Muscle of leg (tissue), 11 donors: ENCODE results near the gene FGF5. TPM values are rescaled to one million over a fixed set of nuclear protein-coding genes. Genes with fewer than 3 reads are reported as not detected.

ENCODE experiments used
- DNase-seq: peaks from one replicate; pipeline ENCODE4 v3.0.0; 2013
- H3K27ac ChIP-seq: one replicate; pipeline ENCODE4 v1.5.1; 2013; ENCODE audit warnings: mild to moderate bottlenecking, low read length, control low read depth
- H3K27me3 ChIP-seq: one replicate; pipeline ENCODE4 v1.6.1; 2013; ENCODE audit warnings: low read length; ENCODE audit not compliant: control insufficient read depth, insufficient read depth
- H3K36me3 ChIP-seq: one replicate; pipeline ENCODE4 v1.6.1; 2013; ENCODE audit warnings: low read length; ENCODE audit not compliant: control insufficient read depth, insufficient read depth
- H3K4me1 ChIP-seq: one replicate; pipeline ENCODE4 v1.6.1; 2013; ENCODE audit warnings: low read length; ENCODE audit not compliant: control insufficient read depth, insufficient read depth
- H3K4me3 ChIP-seq: one replicate; pipeline ENCODE4 v1.5.1; 2013; ENCODE audit warnings: low read length, control low read depth
- H3K9me3 ChIP-seq: replicated peaks from 2 replicates; pipeline ENCODE4 v1.6.1; 2013; ENCODE audit warnings: low read depth, low read length; ENCODE audit not compliant: control insufficient read depth
- WGBS: methylation state at CpG from one replicate; pipeline ENCODE4 v1.1.5; 2013; ENCODE audit warnings: missing lambda C conversion rate; ENCODE audit not compliant: insufficient coverage; 5-methylcytosine and 5-hydroxymethylcytosine counted together
- polyA plus RNA-seq, 8 donors: library from polyadenylated mRNA; unstranded; fragments of 120-200 nt; gene quantifications; one replicate each; pipeline versions ENCODE4 v1.2.1 to v1.2.3, GENCODE V29; 2013; ENCODE audit warnings: inconsistent platforms in 1 of 8, low replicate concordance in 1 of 8; ENCODE audit not compliant: insufficient read length in 8 of 8, insufficient read depth in 1 of 8
- total RNA-seq: library from RNA; stranded (reverse); fragments of 120-200 nt; gene quantifications from one replicate; pipeline ENCODE4 v1.2.4, GENCODE V29; 2013

Gene FGF5
- total and polyA plus RNA-seq, 9 donors = 0.09 to 2.1 (median 0.84) TPM

DNA sequence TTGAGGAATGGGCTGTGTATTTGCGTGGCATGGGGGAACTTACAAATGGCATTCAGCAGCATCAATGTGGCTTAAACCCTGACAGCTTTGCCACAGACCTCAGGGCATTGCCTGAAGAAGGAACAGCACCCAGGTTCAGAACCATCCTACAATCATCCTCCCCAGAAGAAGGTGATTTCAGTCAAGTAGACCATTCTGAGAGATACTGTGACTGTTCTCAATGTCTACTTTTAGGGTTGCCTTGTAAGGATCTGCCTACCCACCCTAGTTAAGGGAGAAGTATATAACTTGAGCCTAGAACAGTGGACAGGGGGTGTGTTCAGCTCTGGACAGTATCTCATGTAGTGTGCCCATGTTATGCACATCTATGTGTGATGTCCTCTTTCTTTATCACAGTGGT lies 1.6 kb upstream of the FGF5 start:
- Histone ChIP-seq H3K36me3 (no peaks in the 10 kb centered on the region), H3K9me3 (no peaks in the 10 kb centered on the region), H3K27me3 (peaks cover 71% of the 10 kb centered on the region), H3K4me1 (peaks cover 29% of the 10 kb centered on the region), H3K4me3 (no peak overlapping the region), H3K27ac (no peak overlapping the region)
- no peak for DNase-seq
- WGBS = no CpG with 5 or more reads among the region's 1 CpG

DNA sequence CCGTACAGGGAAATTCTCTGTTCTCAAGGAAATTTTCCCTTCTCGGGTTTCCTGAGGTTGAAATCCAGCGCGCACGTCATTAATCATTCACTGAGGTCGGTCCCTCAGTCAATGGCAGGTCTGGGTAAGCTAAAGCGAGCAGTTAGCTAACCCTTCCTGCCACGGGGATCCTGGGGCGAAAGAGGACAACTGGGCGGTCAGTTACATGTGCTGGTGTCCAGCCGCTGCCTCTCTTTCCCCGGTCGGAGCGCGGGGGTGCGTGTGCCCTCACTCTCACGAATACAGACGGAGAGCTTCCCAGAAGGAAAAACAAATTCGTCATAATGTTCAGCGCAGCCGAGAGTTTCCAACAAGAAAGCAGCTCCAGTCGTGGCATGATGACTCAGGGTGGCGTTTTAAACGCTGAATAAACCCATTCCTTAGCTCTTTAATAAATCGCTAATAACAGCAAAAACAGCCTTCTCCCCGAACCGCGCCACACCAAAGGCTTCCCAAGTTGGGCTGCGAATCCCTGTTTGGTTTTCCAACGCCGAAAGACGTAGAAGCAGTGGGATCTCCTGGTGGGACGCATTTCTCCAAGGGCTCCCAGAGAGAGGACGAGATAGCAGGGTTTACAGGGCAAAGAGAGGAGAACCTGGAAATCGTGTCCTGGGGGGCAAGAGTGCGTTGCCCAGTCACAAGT lies 752 bp upstream of the FGF5 start:
- H3K9me3 ChIP-seq = no peaks in the 10 kb centered on the region
- peaks cover 29% of the 10 kb centered on the region for H3K4me1 ChIP-seq
- WGBS = under 1% methylated on average over 33 of the region's 36 CpGs

DNA sequence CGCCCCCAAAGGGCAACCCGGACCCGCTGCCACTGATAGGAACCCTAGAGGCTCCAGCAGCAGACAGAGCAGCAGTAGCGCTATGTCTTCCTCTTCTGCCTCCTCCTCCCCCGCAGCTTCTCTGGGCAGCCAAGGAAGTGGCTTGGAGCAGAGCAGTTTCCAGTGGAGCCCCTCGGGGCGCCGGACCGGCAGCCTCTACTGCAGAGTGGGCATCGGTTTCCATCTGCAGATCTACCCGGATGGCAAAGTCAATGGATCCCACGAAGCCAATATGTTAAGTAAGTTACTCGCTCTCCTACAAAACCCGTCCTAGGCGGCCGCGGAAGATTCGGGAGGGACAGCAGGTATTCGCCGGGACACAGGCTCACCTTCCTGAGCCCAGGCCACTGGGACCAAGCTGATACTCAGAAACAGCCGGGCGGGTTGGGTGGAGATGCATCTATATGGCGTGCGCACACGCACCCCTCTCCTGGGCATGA lies 477 bp downstream of the FGF5 start:
- DNase-seq = peak; percentile 28
- Histone ChIP-seq H3K36me3 (no peaks in the 10 kb centered on the region), H3K27me3 (peaks cover 72% of the 10 kb centered on the region), H3K4me3 (peak overlapping the region; percentile 46), H3K27ac (no peak overlapping the region), H3K4me1 (peaks cover 29% of the 10 kb centered on the region), H3K9me3 (no peaks in the 10 kb centered on the region)
- WGBS = 0% methylated on average over 23 of the region's 25 CpGs

More for the DNA sequence above, 752 bp upstream of the FGF5 start:
- Histone ChIP-seq H3K27me3 (peaks cover 71% of the 10 kb centered on the region), H3K27ac (no peak overlapping the region), H3K36me3 (no peaks in the 10 kb centered on the region), H3K4me3 (peak overlapping the region; percentile 46)
- peak; percentile 46 for DNase-seq

DNA sequence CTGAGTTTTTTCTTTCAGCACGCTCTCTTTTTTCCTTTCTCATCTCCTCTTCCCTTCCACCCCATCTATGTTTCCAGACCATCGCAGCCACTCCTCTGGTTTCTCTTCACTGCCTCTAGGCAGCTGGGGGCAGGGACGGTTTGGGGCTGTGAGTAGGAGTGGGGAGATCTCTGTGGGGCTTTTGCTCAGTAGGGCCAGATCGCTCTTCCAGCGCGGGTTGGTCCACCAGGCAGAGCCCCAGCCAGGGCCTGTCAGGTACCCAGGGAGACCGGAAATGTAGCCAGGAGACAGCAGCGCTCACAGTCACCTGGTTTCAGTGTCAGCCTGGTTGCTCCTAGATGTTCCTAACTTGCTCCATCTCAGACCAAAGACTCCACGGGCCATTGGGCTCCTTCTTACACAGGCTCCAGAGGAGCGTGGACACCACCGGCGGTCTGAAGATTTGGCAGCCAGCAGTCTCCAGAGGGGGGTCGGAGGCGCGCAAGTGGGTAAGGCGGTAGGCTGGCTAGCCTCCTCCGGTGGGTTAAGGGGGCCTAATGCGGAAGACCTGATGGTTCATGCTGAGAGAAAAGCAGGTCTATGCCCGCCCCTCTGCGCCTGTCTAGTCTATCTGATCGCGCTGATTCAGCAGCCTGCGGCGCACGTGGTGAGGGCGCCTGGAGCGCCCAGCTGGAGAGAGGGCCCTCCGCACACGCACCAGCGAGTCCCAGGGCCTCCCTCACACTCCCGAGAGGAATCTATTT lies 1.8 kb downstream of the FGF5 start:
- 6% methylated on average over 21 of the region's 31 CpGs for WGBS
- H3K27ac ChIP-seq = no peak overlapping the region
- H3K27me3 ChIP-seq = peaks cover 60% of the 10 kb centered on the region
- H3K9me3 ChIP-seq = no peaks in the 10 kb centered on the region
- no peak overlapping the region for H3K4me3 ChIP-seq
- H3K4me1 ChIP-seq = peaks cover 29% of the 10 kb centered on the region
- DNase-seq = no peak
- no peaks in the 10 kb centered on the region for H3K36me3 ChIP-seq

DNA sequence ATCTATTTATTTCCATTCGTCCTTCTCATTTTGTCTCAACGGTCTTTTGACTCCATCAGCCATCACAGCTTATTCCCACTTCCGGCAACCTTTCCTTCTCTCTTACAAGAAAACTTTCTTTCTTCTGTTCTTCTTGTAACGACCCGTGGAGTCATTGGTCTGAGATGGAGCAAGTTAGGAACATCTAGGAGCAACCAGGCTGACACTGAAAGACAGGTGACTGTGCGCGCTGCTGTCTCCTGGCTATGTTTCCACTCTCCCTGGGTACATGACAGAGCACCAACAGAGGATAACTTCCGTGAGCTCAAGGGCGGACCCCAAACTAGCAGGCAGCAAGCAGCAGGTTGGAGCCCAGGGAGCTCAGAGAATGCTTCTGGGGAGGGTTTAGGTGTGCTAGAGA lies 2.5 kb downstream of the FGF5 start:
- H3K4me1 ChIP-seq = peaks cover 24% of the 10 kb centered on the region
- no peak overlapping the region for H3K4me3 ChIP-seq
- H3K27me3 ChIP-seq = peaks cover 55% of the 10 kb centered on the region
- DNase-seq = no peak
- WGBS = 13% methylated on average over 4 of the region's 9 CpGs
- no peak overlapping the region for H3K27ac ChIP-seq
- no peaks in the 10 kb centered on the region for H3K36me3 ChIP-seq
- H3K9me3 ChIP-seq = no peaks in the 10 kb centered on the region

DNA sequence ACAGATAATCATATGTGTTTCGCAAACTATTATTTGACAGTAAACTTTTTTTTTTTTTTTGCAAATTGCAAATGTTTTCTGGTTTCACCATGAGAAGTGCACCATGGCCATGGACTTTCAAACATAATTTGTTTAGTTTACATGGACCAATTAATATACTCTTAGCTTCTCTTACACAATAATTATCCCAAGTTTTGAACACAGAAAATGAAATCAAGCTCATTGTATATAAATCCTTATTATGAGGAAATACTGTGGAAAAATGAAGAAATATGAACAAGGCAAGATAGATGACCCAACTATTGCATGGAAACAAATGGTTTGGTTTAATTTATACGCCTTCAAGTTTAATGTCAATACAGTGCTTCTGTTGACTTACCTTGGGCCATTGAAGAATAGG lies 3.9 kb downstream of the FGF5 start:
- Histone ChIP-seq H3K36me3 (no peaks in the 10 kb centered on the region), H3K4me1 (peaks cover 20% of the 10 kb centered on the region), H3K9me3 (no peaks in the 10 kb centered on the region), H3K27me3 (peaks cover 42% of the 10 kb centered on the region), H3K27ac (no peak overlapping the region), H3K4me3 (no peak overlapping the region)
- no CpG with 5 or more reads among the region's 2 CpGs for WGBS
- DNase-seq = no peak

DNA sequence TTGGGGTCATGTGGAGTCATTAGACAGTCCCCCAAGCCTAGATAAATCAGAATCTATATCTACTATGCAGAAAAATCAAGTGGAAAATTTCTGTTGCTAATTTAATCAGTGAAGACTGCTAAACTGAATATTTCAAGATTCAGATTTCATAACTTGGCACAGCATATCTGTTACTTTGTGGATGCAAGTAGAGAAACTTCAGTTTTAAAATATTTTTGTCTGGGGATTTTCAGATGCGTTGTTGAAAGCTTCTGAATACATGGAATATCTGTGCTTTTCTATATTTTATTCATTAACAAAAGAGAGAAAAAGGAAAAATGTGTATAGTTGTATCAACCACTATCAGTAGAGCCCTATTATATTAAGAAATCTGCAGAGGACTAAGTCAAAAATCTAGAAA lies 4.4 kb downstream of the FGF5 start:
- Histone ChIP-seq H3K27me3 (peaks cover 37% of the 10 kb centered on the region), H3K9me3 (no peaks in the 10 kb centered on the region), H3K36me3 (no peaks in the 10 kb centered on the region), H3K27ac (no peak overlapping the region), H3K4me3 (no peak overlapping the region), H3K4me1 (peaks cover 15% of the 10 kb centered on the region)
- DNase-seq = no peak
- no CpG with 5 or more reads among the region's 1 CpG for WGBS

DNA sequence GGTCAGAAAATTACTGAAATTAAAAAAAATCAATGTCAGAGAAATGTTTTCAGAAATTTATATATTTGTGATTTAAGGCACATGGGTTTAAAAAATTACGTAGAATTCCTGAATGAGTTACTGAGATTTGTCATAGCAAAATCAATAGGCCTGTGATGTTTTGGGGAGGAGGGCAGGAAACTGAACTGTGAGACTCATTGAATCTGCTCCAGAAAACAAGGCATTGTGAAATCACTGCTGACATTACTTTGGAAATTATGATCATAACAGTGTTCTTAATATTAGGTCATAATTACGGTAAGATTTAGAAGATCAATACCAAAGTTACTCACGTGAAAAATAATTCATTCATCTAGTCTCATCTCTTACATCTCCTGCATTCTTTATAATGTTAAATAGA lies 5.3 kb downstream of the FGF5 start:
- no peak for DNase-seq
- WGBS = 78% methylated on average over 1 of the region's 3 CpGs

DNA sequence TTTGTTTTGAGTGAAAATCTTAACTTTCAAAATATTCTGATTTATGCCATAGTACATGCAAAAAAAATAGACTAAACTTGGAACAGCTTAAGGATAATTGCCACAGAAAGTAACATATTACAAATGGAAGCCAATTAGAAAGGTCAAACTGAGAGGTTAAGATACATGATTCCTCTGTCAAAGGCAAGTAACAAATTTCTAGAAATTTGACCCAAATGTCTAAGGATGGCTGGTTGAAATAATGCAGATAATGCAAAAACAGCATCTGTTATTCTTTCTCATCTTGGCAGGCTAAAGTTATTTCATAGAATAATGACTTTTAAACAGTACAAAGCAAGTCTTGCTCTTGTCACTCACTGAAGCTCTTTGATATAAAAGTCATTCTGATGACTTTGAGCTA lies 10.5 kb downstream of the FGF5 start:
- Histone ChIP-seq H3K4me3 (no peak overlapping the region), H3K9me3 (no peaks in the 10 kb centered on the region), H3K27me3 (peaks cover 2% of the 10 kb centered on the region), H3K36me3 (no peaks in the 10 kb centered on the region), H3K27ac (no peak overlapping the region), H3K4me1 (no peaks in the 10 kb centered on the region)
- no peak for DNase-seq

More for the DNA sequence above, 5.3 kb downstream of the FGF5 start:
- H3K27me3 ChIP-seq = peaks cover 28% of the 10 kb centered on the region
- peaks cover 5% of the 10 kb centered on the region for H3K4me1 ChIP-seq
- no peaks in the 10 kb centered on the region for H3K9me3 ChIP-seq
- H3K36me3 ChIP-seq = no peaks in the 10 kb centered on the region
- H3K27ac ChIP-seq = no peak overlapping the region
- no peak overlapping the region for H3K4me3 ChIP-seq

DNA sequence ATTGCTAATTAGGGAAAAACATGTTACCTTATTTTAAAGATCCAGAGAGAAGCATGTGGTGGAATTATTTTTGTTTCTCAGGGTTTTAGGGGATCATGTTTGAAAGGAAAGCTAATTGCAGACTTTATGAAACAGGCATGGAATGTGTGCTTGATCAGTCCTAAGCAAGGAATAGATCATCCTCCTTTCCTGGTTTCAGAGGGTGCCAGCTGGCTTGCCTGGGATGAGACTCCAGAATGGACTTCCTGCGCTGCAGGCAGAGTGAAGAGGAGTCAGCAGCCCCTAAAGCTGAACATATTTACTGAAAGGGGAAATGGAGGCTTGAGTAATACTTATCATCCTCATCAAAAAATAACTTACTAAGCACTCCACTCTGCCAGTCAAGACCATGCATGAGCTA lies 13.3 kb downstream of the FGF5 start:
- H3K27me3 ChIP-seq = no peaks in the 10 kb centered on the region
- no peaks in the 10 kb centered on the region for H3K9me3 ChIP-seq
- H3K36me3 ChIP-seq = no peaks in the 10 kb centered on the region
- H3K27ac ChIP-seq = no peak overlapping the region
- no peak overlapping the region for H3K4me3 ChIP-seq
- no peak for DNase-seq
- no peaks in the 10 kb centered on the region for H3K4me1 ChIP-seq
- WGBS = no CpG with 5 or more reads among the region's 1 CpG
